ENCODE results near the gene MRTO4. TPM values are rescaled to one million over a fixed set of nuclear protein-coding genes. Genes with fewer than 3 reads are reported as not detected.
"Not testable (repeated sequence)": the region's sequence is repeated elsewhere in the genome, so short reads cannot be mapped to it uniquely, and the experiment has no call there.

MRTO4 gene
- total RNA-seq, 4 donors from 2014 or later: 16.4 to 33.0 (median 19.5) TPM

DNA sequence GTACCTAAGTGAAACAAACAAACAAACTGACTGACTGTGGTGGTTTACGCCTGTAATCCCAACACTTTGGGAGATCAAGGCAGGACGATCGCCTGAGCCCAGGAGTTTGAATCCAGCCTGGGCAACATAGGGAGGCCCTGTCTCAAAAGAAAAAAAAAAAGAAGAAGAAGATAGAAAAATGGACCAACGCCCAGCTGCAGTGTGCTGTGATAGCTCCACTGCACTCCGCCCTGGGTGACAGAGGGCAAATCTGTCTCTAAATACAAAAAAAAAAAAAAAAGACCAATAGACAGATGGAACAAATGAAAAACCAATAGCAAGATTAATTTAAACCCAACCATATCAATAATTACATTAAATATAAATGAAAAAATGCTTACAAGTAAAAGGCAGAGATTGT is 23.0 kb downstream of the MRTO4 start:
- Histone ChIP-seq H3K9me3 (peaks cover 0 to 33% (median 0%) of the 10 kb centered on the region in 4 donors), H3K4me3 (no peak overlapping the region), H3K4me1 (no peaks in the 10 kb centered on the region), H3K27ac (no peak overlapping the region), H3K27me3 (peaks cover 0 to 8% of the 10 kb centered on the region in 2 donors), H3K36me3 (peaks cover 0 to 53% (median 0%) of the 10 kb centered on the region in 3 donors)
- TF ChIP-seq POLR2A (IDR thresholded peaks at IDR 0.05) (no peak), EP300 (IDR thresholded peaks at IDR 0.05) (no peak)
- TF ChIP-seq, protein P1, sequence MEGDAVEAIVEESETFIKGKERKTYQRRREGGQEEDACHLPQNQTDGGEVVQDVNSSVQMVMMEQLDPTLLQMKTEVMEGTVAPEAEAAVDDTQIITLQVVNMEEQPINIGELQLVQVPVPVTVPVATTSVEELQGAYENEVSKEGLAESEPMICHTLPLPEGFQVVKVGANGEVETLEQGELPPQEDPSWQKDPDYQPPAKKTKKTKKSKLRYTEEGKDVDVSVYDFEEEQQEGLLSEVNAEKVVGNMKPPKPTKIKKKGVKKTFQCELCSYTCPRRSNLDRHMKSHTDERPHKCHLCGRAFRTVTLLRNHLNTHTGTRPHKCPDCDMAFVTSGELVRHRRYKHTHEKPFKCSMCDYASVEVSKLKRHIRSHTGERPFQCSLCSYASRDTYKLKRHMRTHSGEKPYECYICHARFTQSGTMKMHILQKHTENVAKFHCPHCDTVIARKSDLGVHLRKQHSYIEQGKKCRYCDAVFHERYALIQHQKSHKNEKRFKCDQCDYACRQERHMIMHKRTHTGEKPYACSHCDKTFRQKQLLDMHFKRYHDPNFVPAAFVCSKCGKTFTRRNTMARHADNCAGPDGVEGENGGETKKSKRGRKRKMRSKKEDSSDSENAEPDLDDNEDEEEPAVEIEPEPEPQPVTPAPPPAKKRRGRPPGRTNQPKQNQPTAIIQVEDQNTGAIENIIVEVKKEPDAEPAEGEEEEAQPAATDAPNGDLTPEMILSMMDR (IDR thresholded peaks at IDR 0.05): no peak
- 92% methylated on average over 5 of the region's 5 CpGs for WGBS, 2 donors
- no peak for DNase-seq (ENCODE audit: low spot score in 2 of 2)

DNA sequence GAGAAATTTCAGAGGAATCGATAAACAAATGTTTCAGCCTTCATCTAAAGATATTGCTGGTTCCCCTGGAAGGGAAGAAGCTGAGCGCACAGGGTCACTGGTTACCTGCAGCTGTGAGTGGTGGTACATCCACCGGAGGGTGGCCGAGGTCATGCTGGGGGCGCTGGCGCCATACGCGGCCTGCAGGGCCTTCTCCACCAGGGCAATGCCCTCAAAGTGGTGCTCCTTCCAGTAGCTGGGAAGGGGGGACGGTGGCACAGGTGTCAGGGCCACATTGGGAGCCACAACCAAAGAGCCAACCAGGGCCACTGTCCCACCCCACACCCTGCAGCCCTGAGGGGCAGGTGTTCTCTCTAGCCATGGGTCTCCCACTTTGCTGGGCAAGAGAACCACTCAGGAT is 32.3 kb downstream of the MRTO4 start:
- H3K9me3 ChIP-seq: no peaks in the 10 kb centered on the region
- TF ChIP-seq EP300 (IDR thresholded peaks at IDR 0.05) (no peak), POLR2A (IDR thresholded peaks at IDR 0.05) (no peak)
- TF ChIP-seq, protein P1 (IDR thresholded peaks at IDR 0.05): no peak
- no peaks in the 10 kb centered on the region for H3K27me3 ChIP-seq
- no peak overlapping the region for H3K27ac ChIP-seq
- no peak overlapping the region for H3K4me3 ChIP-seq
- peaks cover 0 to 5% (median 0%) of the 10 kb centered on the region in 4 donors for H3K4me1 ChIP-seq
- 93 to 95% methylated on average over 9 of the region's 9 CpGs for WGBS, 2 donors
- H3K36me3 ChIP-seq: peaks cover 0 to 56% (median 0%) of the 10 kb centered on the region in 3 donors
- DNase-seq (ENCODE audit: low spot score in 2 of 2): no peak

DNA sequence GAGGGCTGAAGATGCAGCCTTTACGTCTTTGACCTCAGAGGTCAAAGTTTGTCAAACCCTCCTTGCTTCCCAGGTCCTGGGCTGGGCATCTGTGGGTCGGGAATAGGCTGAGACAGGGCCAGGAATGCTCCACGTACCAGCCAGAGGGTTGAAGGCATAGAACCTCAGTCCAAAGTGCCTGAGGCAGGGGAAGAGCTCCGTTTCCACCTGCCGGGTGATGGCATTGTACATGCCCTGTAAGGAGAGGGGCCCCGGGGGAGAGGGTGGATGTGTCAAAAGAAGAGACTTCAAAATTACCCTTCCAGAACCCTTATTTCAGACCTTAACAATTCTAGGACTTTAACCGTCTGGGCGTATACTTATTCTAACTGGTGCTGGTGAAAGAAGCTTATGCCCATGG is 33.3 kb downstream of the MRTO4 start:
- 86% methylated on average over 8 of the region's 8 CpGs for WGBS, 2 donors
- Histone ChIP-seq H3K27ac (no peak overlapping the region), H3K4me3 (no peak overlapping the region), H3K9me3 (no peaks in the 10 kb centered on the region), H3K27me3 (no peaks in the 10 kb centered on the region), H3K4me1 (peaks cover 0 to 8% (median 0%) of the 10 kb centered on the region in 4 donors), H3K36me3 (peaks cover 0 to 51% (median 0%) of the 10 kb centered on the region in 3 donors)
- no peak for DNase-seq (ENCODE audit: low spot score in 2 of 2)
- TF ChIP-seq EP300 (IDR thresholded peaks at IDR 0.05) (no peak), POLR2A (IDR thresholded peaks at IDR 0.05) (no peak)
- TF ChIP-seq, protein P1 (IDR thresholded peaks at IDR 0.05): no peak

DNA sequence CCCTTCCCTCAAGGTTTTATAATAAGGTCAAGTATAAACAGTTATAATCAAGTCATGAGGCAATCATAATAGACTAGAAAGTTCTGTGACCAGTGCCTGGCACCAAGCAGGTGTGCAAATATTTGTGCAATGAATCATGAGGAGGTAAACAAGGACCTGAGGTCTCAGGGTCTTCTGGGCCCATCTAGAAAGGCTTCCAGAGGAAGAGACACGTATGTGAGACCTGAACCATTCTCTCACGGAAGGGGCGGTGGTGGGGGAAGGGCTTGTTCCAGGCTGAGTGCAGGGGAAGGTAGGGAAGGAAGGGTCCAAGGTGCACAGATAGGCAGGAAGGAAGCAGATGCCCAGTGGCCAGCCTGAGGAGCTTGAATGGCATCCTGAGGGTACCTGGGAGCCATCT is 33.8 kb downstream of the MRTO4 start:
- not testable (repeated sequence) for H3K27ac ChIP-seq; H3K9me3 ChIP-seq; H3K27me3 ChIP-seq; H3K4me1 ChIP-seq; H3K4me3 ChIP-seq; DNase-seq (ENCODE audit: low spot score in 2 of 2)
- peaks cover 0 to 46% (median 0%) of the 10 kb centered on the region in 3 donors for H3K36me3 ChIP-seq
- 96 to 98% methylated on average over 3 of the region's 3 CpGs for WGBS, 2 donors

DNA sequence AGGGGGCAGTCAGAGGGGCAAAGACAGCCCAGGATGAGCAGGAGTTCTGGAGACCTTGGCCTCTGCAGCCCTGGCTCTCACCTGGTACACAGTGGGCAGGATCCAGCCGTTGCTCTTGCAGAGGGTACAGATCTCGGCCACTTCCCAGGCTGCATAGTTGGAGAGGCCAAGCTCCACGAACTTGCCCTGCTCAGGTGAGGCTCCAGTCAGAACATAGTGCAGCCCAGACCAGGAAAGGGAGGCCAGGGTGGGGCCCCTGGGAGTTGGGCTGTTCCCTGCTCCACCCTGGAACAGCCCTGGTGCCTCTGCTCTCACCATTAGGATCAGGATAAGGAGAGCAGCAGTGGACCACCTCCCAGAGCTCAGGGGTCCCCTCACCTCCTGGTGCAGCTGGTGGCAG is 34.2 kb downstream of the MRTO4 start:
- not testable (repeated sequence) for DNase-seq (ENCODE audit: low spot score in 2 of 2); H3K4me3 ChIP-seq; H3K27ac ChIP-seq; H3K9me3 ChIP-seq; H3K4me1 ChIP-seq; H3K27me3 ChIP-seq
- peaks cover 0 to 42% (median 0%) of the 10 kb centered on the region in 3 donors for H3K36me3 ChIP-seq
- WGBS, 2 donors: 67 to 82% methylated on average over 2 of the region's 3 CpGs

DNA sequence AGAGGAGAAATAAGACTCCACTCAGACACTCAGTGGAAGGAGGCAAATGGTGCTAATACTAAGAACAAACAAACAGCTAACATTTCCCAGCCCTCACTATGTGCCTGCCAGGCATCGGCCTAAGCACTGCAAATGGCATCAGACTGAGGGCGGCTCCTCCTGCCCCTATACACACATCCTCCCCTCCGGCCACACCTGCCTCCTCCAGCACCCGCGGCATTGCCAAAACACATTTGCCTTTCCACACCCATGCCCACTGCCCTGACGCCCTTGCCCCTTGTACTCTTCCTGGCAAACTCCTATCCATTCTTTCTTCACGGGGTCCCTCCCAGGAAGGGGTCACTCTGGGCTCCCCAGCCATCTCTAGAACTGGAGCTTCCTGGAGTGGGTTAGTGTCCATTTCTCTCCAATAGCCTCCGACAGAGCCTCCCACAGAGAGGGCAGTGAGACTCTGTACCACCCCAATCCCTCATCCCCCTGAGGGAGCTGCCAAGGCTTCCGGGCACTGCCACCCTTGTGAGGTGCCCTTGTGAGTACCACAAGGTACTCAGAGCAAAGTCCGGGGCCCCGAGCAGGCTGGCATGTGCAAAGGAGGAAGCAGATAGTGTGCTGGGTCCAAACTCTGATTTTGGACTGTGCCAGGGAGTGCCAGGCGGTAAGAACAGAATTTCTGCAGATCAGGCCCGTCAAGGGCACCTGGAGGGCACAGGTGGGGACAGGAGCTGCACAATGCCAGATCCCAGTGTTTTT is 36.0 kb downstream of the MRTO4 start:
- 93% methylated on average over 13 of the region's 13 CpGs for WGBS, 2 donors
- H3K4me1 ChIP-seq: peaks cover 0 to 8% (median 0%) of the 10 kb centered on the region in 4 donors
- TF ChIP-seq POLR2A (IDR thresholded peaks at IDR 0.05) (no peak), EP300 (IDR thresholded peaks at IDR 0.05) (no peak)
- TF ChIP-seq, protein P1 (IDR thresholded peaks at IDR 0.05): no peak

DNA sequence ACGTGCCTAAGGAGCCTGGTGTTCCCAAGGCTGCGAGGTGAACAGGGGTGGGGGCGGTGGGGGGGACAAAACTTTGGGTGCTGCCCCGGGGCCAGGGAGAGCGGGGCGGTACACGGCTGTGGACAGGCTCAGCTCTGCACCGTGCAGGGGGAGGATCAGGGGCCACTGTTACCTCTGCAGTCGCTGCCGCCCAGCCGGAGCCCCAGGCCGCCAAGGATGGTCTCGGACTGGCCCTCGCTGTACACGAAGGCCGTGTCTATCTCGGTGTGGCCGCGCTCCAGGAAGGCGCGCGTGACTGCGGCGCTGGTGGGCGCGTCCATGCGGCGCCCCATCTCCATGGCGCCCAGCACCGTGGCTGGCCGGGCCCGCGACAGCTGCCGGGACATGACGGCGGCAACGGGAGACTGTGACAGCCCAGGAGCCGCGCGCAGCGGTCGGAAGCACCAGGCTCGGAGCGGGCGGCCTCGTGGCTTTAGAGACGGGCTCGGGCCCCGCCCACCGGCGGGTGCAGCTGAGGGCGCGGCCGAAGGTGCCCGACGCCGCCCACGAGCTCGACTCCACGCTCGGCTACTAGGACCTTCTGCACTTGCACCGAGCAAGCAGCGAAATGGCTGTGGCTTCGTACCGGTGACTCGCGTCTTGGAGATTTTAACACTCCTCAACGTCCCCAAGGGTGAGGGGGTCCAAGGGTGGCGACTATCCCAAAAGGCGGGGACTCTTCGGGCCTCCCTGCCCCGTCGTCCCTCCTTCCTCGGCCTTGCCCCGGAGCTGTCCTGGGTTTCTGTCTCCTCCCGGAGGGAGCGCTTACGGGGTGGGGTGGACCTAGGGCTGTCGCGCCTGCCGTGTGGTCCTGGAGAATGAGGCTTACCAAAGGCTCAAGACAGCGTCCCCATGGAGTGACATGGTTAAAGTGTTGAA is 37.0 kb downstream of the MRTO4 start, which contains the start of gene AKR7A3:
AKR7A3 (minus strand) TSS at position 447 of the 918 bp plus-strand sequence; CDS start at position 386, 61 bp downstream.
- not testable (repeated sequence) for H3K27me3 ChIP-seq; DNase-seq (ENCODE audit: low spot score in 2 of 2); H3K4me1 ChIP-seq
- Histone ChIP-seq H3K9me3 (peaks cover 0 to 13% (median 0%) of the 10 kb centered on the region in 4 donors), H3K4me3 (peak within 1 kb of the TSS; percentile 19 to 50 (median 37)), H3K27ac (peak within 1 kb of the TSS in 1 of 4 donors; percentile 69), H3K36me3 (peaks cover 0 to 47% (median 0%) of the 10 kb centered on the region in 3 donors)
- 24 to 26% methylated on average over 28 to 34 of the region's 82 CpGs for WGBS, 2 donors

More for the DNA sequence above, 36.0 kb downstream of the MRTO4 start:
- H3K36me3 ChIP-seq: peaks cover 0 to 40% (median 0%) of the 10 kb centered on the region in 3 donors
- DNase-seq (ENCODE audit: low spot score in 2 of 2): no peak
- no peaks in the 10 kb centered on the region for H3K27me3 ChIP-seq
- peak overlapping the region in 1 of 4 donors; percentile 69 for H3K27ac ChIP-seq
- peaks cover 0 to 11% (median 0%) of the 10 kb centered on the region in 4 donors for H3K9me3 ChIP-seq
- H3K4me3 ChIP-seq: peak overlapping the region in 1 of 4 donors; percentile 44
